Measurements from ENCODE around the gene PSRC1. TPM values are rescaled to one million over a fixed set of nuclear protein-coding genes. Genes with fewer than 3 reads are reported as not detected.
A peak's percentile ranks its signal among the peaks of the same experiment; 100 is the strongest.

Gene PSRC1
- total RNA-seq, 2 donors from 2014 or later, result 38.5 to 72.7 TPM

DNA sequence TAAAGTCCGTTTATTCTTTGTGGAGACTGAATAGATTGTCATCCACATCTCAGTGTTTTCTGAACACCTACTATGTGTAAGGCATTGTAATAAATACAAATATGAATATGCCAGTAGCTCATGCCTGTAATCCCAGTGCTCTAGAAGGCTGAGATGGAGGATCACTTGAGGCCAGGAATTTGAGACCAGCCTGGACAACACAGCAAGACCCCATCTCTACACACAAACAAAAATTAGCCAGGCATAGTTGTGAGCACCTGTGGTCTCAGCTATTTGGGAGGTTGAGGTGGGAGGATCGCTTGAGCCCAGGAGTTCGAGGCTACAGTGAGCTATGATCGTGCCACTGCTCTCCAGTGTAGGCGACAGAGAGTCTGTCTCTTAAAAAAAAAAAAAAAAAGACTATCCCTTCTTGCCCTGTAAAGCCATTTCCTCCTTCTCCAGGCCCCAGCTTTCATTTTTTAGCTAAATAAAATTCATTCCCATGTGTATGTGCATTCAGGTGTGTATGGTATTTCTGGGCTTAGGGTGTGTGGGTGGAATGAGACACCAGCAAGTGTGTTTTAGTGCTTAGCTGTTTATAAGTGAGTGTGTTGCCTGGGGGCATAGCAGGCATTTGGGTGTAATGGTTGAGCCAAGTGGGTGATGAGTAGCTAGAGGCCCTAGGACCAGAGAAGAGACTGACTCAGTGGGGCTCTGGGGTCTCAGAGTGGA lies 25.8 kb downstream of the PSRC1 start:
- Histone ChIP-seq H3K4me3 (ENCODE audit: low read length) (no peak overlapping the region), H3K4me1 (ENCODE audit: control insufficient read depth, insufficient read depth, low read length) (peaks cover 17% of the 10 kb centered on the region), H3K36me3 (ENCODE audit: control insufficient read depth, insufficient read depth, low read length) (no peaks in the 10 kb centered on the region), H3K27ac (ENCODE audit: low read depth, low read length) (peak overlapping the region; percentile 66), H3K9me3 (ENCODE audit: control insufficient read depth, low read length) (no peaks in the 10 kb centered on the region), H3K27me3 (ENCODE audit: control insufficient read depth, insufficient read depth, low read length, poor library complexity, severe bottlenecking) (no peaks in the 10 kb centered on the region), H3K9ac (ENCODE audit: extremely low read depth, low read length, poor library complexity, severe bottlenecking) (no peak overlapping the region)
- peaks cover 3% of the 10 kb centered on the region for H3K36me3 Mint-ChIP-seq (ENCODE audit: low read depth)
- H3K9me3 Mint-ChIP-seq, result no peaks in the 10 kb centered on the region
- WGBS, 2 experiments (ENCODE audit: insufficient coverage in 1 of 2, insufficient read length in 1 of 2), result 83 to 90% methylated on average over 4 to 5 of the region's 5 CpGs
- H3K4me3 Mint-ChIP-seq, result no peak overlapping the region
- DNase-seq, result no peak
- TF ChIP-seq, protein P1, sequence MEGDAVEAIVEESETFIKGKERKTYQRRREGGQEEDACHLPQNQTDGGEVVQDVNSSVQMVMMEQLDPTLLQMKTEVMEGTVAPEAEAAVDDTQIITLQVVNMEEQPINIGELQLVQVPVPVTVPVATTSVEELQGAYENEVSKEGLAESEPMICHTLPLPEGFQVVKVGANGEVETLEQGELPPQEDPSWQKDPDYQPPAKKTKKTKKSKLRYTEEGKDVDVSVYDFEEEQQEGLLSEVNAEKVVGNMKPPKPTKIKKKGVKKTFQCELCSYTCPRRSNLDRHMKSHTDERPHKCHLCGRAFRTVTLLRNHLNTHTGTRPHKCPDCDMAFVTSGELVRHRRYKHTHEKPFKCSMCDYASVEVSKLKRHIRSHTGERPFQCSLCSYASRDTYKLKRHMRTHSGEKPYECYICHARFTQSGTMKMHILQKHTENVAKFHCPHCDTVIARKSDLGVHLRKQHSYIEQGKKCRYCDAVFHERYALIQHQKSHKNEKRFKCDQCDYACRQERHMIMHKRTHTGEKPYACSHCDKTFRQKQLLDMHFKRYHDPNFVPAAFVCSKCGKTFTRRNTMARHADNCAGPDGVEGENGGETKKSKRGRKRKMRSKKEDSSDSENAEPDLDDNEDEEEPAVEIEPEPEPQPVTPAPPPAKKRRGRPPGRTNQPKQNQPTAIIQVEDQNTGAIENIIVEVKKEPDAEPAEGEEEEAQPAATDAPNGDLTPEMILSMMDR (conservative IDR thresholded peaks at IDR 0.05), result no peak
- H3K27me3 Mint-ChIP-seq (ENCODE audit: insufficient read depth), result peaks cover 3% of the 10 kb centered on the region
- peaks cover 17% of the 10 kb centered on the region for H3K4me1 Mint-ChIP-seq
- H3K27ac Mint-ChIP-seq, result no peak overlapping the region

DNA sequence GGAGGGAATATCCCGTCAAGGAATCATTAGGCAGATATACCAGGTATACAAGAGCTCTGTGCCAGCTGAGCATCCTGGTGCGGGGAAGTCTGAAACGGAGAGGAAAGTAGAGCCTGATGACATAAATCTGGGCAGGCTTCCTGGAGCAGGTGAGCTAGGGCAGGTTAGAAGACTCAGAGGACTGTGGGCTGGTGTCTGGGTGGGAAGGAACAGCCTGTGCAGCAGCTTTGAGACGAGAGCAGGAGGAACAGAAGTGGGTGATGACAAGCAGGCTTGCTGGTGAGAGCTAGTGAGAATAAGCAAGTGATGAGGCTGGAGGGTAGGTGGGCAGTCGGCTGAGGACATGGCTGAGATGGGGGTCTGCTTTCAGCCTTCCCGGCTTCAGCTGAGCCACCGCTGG lies 26.9 kb downstream of the PSRC1 start:
- no peak overlapping the region for H3K4me3 Mint-ChIP-seq
- WGBS, 2 experiments (ENCODE audit: insufficient coverage in 1 of 2, insufficient read length in 1 of 2), result 88 to 100% methylated on average over 4 to 7 of the region's 7 CpGs
- H3K9me3 ChIP-seq (ENCODE audit: control insufficient read depth, low read length), result no peaks in the 10 kb centered on the region
- H3K36me3 ChIP-seq (ENCODE audit: control insufficient read depth, insufficient read depth, low read length), result no peaks in the 10 kb centered on the region
- H3K9me3 Mint-ChIP-seq, result no peaks in the 10 kb centered on the region
- H3K4me1 ChIP-seq (ENCODE audit: control insufficient read depth, insufficient read depth, low read length), result peaks cover 17% of the 10 kb centered on the region
- TF ChIP-seq, protein P1 (conservative IDR thresholded peaks at IDR 0.05), result no peak
- peaks cover 6% of the 10 kb centered on the region for H3K27me3 ChIP-seq (ENCODE audit: control insufficient read depth, insufficient read depth, low read length, poor library complexity, severe bottlenecking)
- H3K9ac ChIP-seq (ENCODE audit: extremely low read depth, low read length, poor library complexity, severe bottlenecking), result no peak overlapping the region
- no peak for DNase-seq
- peaks cover 14% of the 10 kb centered on the region for H3K27me3 Mint-ChIP-seq (ENCODE audit: insufficient read depth)
- H3K27ac Mint-ChIP-seq, result no peak overlapping the region
- peak overlapping the region; percentile 97 for H3K27ac ChIP-seq (ENCODE audit: low read depth, low read length)
- no peak overlapping the region for H3K4me3 ChIP-seq (ENCODE audit: low read length)
- peaks cover 3% of the 10 kb centered on the region for H3K36me3 Mint-ChIP-seq (ENCODE audit: low read depth)
- peaks cover 17% of the 10 kb centered on the region for H3K4me1 Mint-ChIP-seq

GRCh38 chr1:109255678-109256077 lies 27.3 kb downstream of the PSRC1 start:
- WGBS, 2 experiments (ENCODE audit: insufficient coverage in 1 of 2, insufficient read length in 1 of 2), result 94 to 95% methylated on average over 4 to 5 of the region's 5 CpGs
- Histone ChIP-seq H3K36me3 (ENCODE audit: control insufficient read depth, insufficient read depth, low read length) (no peaks in the 10 kb centered on the region), H3K27ac (ENCODE audit: low read depth, low read length) (peak overlapping the region; percentile 97), H3K27me3 (ENCODE audit: control insufficient read depth, insufficient read depth, low read length, poor library complexity, severe bottlenecking) (peaks cover 10% of the 10 kb centered on the region), H3K4me1 (ENCODE audit: control insufficient read depth, insufficient read depth, low read length) (peaks cover 17% of the 10 kb centered on the region), H3K9me3 (ENCODE audit: control insufficient read depth, low read length) (no peaks in the 10 kb centered on the region), H3K9ac (ENCODE audit: extremely low read depth, low read length, poor library complexity, severe bottlenecking) (no peak overlapping the region), H3K4me3 (ENCODE audit: low read length) (no peak overlapping the region)
- Mint-ChIP-seq H3K27me3 (ENCODE audit: insufficient read depth) (peaks cover 18% of the 10 kb centered on the region), H3K4me1 (peaks cover 17% of the 10 kb centered on the region), H3K4me3 (no peak overlapping the region), H3K27ac (no peak overlapping the region), H3K36me3 (ENCODE audit: low read depth) (peaks cover 3% of the 10 kb centered on the region), H3K9me3 (no peaks in the 10 kb centered on the region)
- no peak for DNase-seq
- TF ChIP-seq, protein P1 (conservative IDR thresholded peaks at IDR 0.05), result no peak

All from endodermal cell (in vitro differentiated cells).